HepG2 (cell line): ENCODE results near the gene AP3D1. TPM values are rescaled to one million over a fixed set of nuclear protein-coding genes. Genes with fewer than 3 reads are reported as not detected.
A peak's percentile ranks its signal among the peaks of the same experiment; 100 is the strongest.

ENCODE experiments used
- ATF7-NPFF ChIP-seq: sonication (generic); formaldehyde crosslinking; IDR thresholded peaks from 2 replicates; pipeline ENCODE4 v1.8.1; 2023; ENCODE audit warnings: mild to moderate bottlenecking, low read depth, missing genetic modification reagents, moderate library complexity
- CCDC6 ChIP-seq: sonication (generic); formaldehyde crosslinking; IDR thresholded peaks from 2 replicates; pipeline ENCODE4 v1.8.1; 2022; ENCODE audit warnings: mild to moderate bottlenecking, missing genetic modification reagents, moderate library complexity
- CREB1 ChIP-seq, 2 experiments: fragments of 450-650 bp in 1 of 2; IDR thresholded peaks; 2 replicates each; pipeline ENCODE4 v1.6.1; 2016 to 2017; ENCODE audit warnings: control low read depth in 1 of 2, mild to moderate bottlenecking in 1 of 2, missing compliant biosample characterization in 1 of 2, missing genetic modification characterization in 1 of 2
- FOXC1 ChIP-seq: sonication (generic); formaldehyde crosslinking; IDR thresholded peaks from 2 replicates; pipeline ENCODE4 v1.8.0; 2022; ENCODE audit warnings: mild to moderate bottlenecking, missing genetic modification reagents, borderline replicate concordance
- HNF4A ChIP-seq: sonication (generic); formaldehyde crosslinking; IDR thresholded peaks from 2 replicates; pipeline ENCODE4 v1.4.0; 2020; ENCODE audit warnings: missing genetic modification reagents
- MAZ ChIP-seq, 2 experiments: sonication (generic) in 1 of 2; formaldehyde crosslinking in 1 of 2; IDR thresholded peaks; 2 replicates each; pipeline versions ENCODE4 v1.5.0 to v1.6.1; 2012 to 2020; ENCODE audit warnings: low read depth in 2 of 2, mild to moderate bottlenecking in 2 of 2, borderline replicate concordance in 1 of 2, improper control_type of control experiment in 1 of 2, low read length in 1 of 2, missing genetic modification reagents in 1 of 2, moderate library complexity in 1 of 2
- NONO ChIP-seq, 2 experiments: fragments of 450-650 bp in 1 of 2; sonication (generic) in 1 of 2; formaldehyde crosslinking in 1 of 2; IDR thresholded peaks in 1 of 2; conservative IDR thresholded peaks in 1 of 2; 2 replicates each; pipeline versions ENCODE4 v1.6.1 to v1.8.0; 2017 to 2022; ENCODE audit warnings: mild to moderate bottlenecking in 1 of 2, missing genetic modification reagents in 1 of 2, moderate library complexity in 1 of 2
- NR1H2 ChIP-seq: sonication (generic); formaldehyde crosslinking; IDR thresholded peaks from 2 replicates; pipeline ENCODE4 v1.8.1; 2022; ENCODE audit warnings: low read depth, missing genetic modification reagents, borderline replicate concordance
- POLR2A ChIP-seq, 2 experiments: IDR thresholded peaks; 2 replicates each; pipeline ENCODE4 v1.6.1; 2011; ENCODE audit warnings: low read depth in 2 of 2, low read length in 2 of 2, mild to moderate bottlenecking in 1 of 2, moderate library complexity in 1 of 2; ENCODE audit not compliant: insufficient read depth in 1 of 2
- REL ChIP-seq: sonication (generic); formaldehyde crosslinking; conservative IDR thresholded peaks from 2 replicates; pipeline ENCODE4 v1.8.0; 2022; ENCODE audit warnings: mild to moderate bottlenecking, missing genetic modification reagents, moderate library complexity
- SP5 ChIP-seq: IDR thresholded peaks from 2 replicates; pipeline ENCODE4 v1.6.1; 2016; ENCODE audit warnings: low read depth, borderline replicate concordance
- ZC3H13 ChIP-seq: sonication (generic); formaldehyde crosslinking; IDR thresholded peaks from 2 replicates; pipeline ENCODE4 v1.8.1; 2023; ENCODE audit warnings: mild to moderate bottlenecking, missing genetic modification reagents, moderate library complexity
- ZNF232 ChIP-seq: sonication (generic); formaldehyde crosslinking; IDR thresholded peaks from 2 replicates; pipeline ENCODE4 v1.4.0; 2020; ENCODE audit warnings: missing genetic modification reagents, borderline replicate concordance
- ZNF24 ChIP-seq: fragments of 450-650 bp; IDR thresholded peaks from 2 replicates; pipeline ENCODE4 v1.6.1; 2017; ENCODE audit warnings: antibody characterized with exemption, mild to moderate bottlenecking
- ZNF441 ChIP-seq: sonication (generic); formaldehyde crosslinking; IDR thresholded peaks from 2 replicates; pipeline ENCODE4 v1.7.0; 2021; ENCODE audit warnings: missing genetic modification reagents, borderline replicate concordance
- ZSCAN21 ChIP-seq: sonication (generic); formaldehyde crosslinking; IDR thresholded peaks from 2 replicates; pipeline ENCODE4 v1.8.0; 2022; ENCODE audit warnings: mild to moderate bottlenecking, missing genetic modification reagents, moderate library complexity, borderline replicate concordance
- polyA plus RNA-seq, 8 experiments: library from polyadenylated mRNA; depleted of rRNA in 3 of 8; stranded (reverse) in 7 of 8; unstranded in 1 of 8; fragments of >200 nt; fragmentation: Illumina TruSeq in 4 of 8; extraction: Trizol in 4 of 8; gene quantifications; 2 replicates each; pipeline versions ENCODE4 v1.2.1 to v1.2.3, GENCODE V29; 2011 to 2016; ENCODE audit warnings: low read depth in 4 of 8, missing spikeins in 1 of 8, mixed read lengths in 1 of 8; ENCODE audit not compliant: insufficient read depth in 1 of 8
- total RNA-seq, 5 experiments: library from RNA; depleted of rRNA; stranded (reverse); fragments of >200 nt; fragmentation: Illumina TruSeq; extraction: Trizol; gene quantifications; 2 replicates each; pipeline ENCODE4 v1.2.3, GENCODE V29; 2016; ENCODE audit warnings: low read depth in 1 of 5
- TF ChIP-seq, protein P1 (sequence below): sonication (generic); formaldehyde crosslinking; IDR thresholded peaks from 2 replicates; pipeline ENCODE4 v1.4.0; 2020; ENCODE audit warnings: missing genetic modification reagents, low read depth, mild to moderate bottlenecking, borderline replicate concordance
- TF ChIP-seq, protein P2 (sequence below): sonication (generic); formaldehyde crosslinking; IDR thresholded peaks from 2 replicates; pipeline ENCODE4 v1.5.0; 2020; ENCODE audit warnings: mild to moderate bottlenecking, missing genetic modification reagents, moderate library complexity
- TF ChIP-seq, protein P3 (sequence below): sonication (generic); formaldehyde crosslinking; IDR thresholded peaks from 2 replicates; pipeline ENCODE4 v1.4.0; 2020; ENCODE audit warnings: mild to moderate bottlenecking, missing genetic modification reagents

The AP3D1 gene
- total and polyA plus RNA-seq, 2 of the 13 experiments (the other 11 are each of a cell fraction or from before 2014, with no cell fraction given) = 68.0 to 82.6 TPM

DNA sequence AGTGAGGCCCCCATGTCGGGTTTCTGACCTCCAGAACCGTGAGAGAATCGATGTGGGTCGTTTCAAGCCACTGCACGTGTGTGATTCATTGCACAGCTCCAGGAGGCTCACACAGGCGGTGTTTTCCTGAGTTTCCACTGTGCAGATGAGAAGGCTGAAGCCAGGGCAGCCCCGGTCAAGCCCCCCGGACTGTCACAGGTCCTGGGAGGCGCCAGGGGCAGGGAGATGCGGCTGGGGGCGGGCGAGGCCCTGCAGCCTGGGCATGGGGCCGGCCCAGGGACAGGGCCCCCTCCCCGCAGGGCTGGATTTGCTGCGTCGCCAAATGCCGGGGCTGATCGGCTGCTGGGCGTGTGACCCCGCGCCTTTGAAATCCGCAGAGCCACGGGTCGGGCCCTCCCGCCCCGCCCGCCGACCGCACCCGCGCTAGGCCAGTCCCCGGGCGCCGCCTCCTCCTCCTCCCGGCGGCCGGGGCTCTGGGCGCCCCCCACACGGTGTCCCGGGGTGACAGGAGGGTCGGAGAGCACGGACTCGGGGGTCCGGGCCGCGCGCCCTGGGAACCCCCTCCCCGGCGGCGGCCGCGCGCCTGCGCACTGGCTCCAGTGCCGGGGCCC is 90.4 kb downstream of the AP3D1 start (continued):
- TF ChIP-seq, protein P1, sequence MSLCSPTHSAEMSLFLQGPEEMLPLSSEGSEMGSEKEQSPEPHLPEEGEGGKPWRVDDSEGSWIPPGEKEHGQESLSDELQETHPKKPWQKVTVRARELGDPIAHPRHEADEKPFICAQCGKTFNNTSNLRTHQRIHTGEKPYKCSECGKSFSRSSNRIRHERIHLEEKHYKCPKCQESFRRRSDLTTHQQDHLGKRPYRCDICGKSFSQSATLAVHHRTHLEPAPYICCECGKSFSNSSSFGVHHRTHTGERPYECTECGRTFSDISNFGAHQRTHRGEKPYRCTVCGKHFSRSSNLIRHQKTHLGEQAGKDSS (CRISPR knock-in tag) = peak; percentile 57
- TF ChIP-seq, protein P2, sequence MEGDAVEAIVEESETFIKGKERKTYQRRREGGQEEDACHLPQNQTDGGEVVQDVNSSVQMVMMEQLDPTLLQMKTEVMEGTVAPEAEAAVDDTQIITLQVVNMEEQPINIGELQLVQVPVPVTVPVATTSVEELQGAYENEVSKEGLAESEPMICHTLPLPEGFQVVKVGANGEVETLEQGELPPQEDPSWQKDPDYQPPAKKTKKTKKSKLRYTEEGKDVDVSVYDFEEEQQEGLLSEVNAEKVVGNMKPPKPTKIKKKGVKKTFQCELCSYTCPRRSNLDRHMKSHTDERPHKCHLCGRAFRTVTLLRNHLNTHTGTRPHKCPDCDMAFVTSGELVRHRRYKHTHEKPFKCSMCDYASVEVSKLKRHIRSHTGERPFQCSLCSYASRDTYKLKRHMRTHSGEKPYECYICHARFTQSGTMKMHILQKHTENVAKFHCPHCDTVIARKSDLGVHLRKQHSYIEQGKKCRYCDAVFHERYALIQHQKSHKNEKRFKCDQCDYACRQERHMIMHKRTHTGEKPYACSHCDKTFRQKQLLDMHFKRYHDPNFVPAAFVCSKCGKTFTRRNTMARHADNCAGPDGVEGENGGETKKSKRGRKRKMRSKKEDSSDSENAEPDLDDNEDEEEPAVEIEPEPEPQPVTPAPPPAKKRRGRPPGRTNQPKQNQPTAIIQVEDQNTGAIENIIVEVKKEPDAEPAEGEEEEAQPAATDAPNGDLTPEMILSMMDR (CRISPR knock-in tag) = peak; percentile 11; the same call in 1 of the 2 replicates
- TF ChIP-seq ZSCAN21 (CRISPR knock-in tag) = peak; percentile 50; the same call in 1 of the 2 replicates
- no peak for TF ChIP-seq NR1H2 (CRISPR knock-in tag)
- no peak for TF ChIP-seq CREB1 (IDR thresholded peaks at IDR 0.05)
- TF ChIP-seq CREB1 (CRISPR knock-in tag; IDR thresholded peaks at IDR 0.05) = 0 out of 2 replicates have a peak, but pooled peaks have one; percentile 8
- 0 out of 2 replicates have a peak, but pooled peaks have one; percentile 2 for TF ChIP-seq CCDC6 (CRISPR knock-in tag)
- TF ChIP-seq, protein P3, sequence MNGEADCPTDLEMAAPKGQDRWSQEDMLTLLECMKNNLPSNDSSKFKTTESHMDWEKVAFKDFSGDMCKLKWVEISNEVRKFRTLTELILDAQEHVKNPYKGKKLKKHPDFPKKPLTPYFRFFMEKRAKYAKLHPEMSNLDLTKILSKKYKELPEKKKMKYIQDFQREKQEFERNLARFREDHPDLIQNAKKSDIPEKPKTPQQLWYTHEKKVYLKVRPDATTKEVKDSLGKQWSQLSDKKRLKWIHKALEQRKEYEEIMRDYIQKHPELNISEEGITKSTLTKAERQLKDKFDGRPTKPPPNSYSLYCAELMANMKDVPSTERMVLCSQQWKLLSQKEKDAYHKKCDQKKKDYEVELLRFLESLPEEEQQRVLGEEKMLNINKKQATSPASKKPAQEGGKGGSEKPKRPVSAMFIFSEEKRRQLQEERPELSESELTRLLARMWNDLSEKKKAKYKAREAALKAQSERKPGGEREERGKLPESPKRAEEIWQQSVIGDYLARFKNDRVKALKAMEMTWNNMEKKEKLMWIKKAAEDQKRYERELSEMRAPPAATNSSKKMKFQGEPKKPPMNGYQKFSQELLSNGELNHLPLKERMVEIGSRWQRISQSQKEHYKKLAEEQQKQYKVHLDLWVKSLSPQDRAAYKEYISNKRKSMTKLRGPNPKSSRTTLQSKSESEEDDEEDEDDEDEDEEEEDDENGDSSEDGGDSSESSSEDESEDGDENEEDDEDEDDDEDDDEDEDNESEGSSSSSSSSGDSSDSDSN (CRISPR knock-in tag) = peak; percentile 55; the same call in 1 of the 2 replicates
- peak; percentile 47 for TF ChIP-seq FOXC1 (CRISPR knock-in tag)
- no peak for TF ChIP-seq NONO (IDR thresholded peaks at IDR 0.05)
- peak; percentile 54; the same call in 1 of the 2 replicates for TF ChIP-seq NONO (CRISPR knock-in tag; conservative IDR thresholded peaks at IDR 0.05)
- TF ChIP-seq REL = 0 out of 2 replicates have a peak, but pooled peaks have one; percentile 53
- TF ChIP-seq ZNF441 = peak; percentile 87
- TF ChIP-seq MAZ (IDR thresholded peaks at IDR 0.05; ENCODE audit: borderline replicate concordance, low read depth, low read length) = peak; percentile 73
- peak; percentile 28 for TF ChIP-seq MAZ (CRISPR knock-in tag; IDR thresholded peaks at IDR 0.05; ENCODE audit: low read depth)
- TF ChIP-seq ZC3H13 = peak; percentile 88; the same call in 1 of the 2 replicates
- 0 out of 2 replicates have a peak, but pooled peaks have one; percentile 9 for TF ChIP-seq HNF4A (CRISPR knock-in tag)
- TF ChIP-seq POLR2A (IDR thresholded peaks at IDR 0.05; ENCODE audit: insufficient read depth in 1 of 2, low read depth in 2 of 2, low read length in 2 of 2) = peak; percentile 44 to 75; a peak in 3 of 4 replicates
- 0 out of 2 replicates have a peak, but pooled peaks have one; percentile 15 for TF ChIP-seq SP5 (CRISPR knock-in tag)
- TF ChIP-seq ZNF232 (CRISPR knock-in tag) = peak; percentile 33; the same call in 1 of the 2 replicates
- TF ChIP-seq ATF7-NPFF = peak; percentile 70
- TF ChIP-seq ZNF24 = no peak
